ENCODE measurements around the gene KIRREL3. TPM values are rescaled to one million over a fixed set of nuclear protein-coding genes. Genes with fewer than 3 reads are reported as not detected.

KIRREL3 gene
- total and polyA plus RNA-seq, 4 donors, result 0.90 TPM; not detected in 3

GRCh38 chr11:126808836-126809235, 191.7 kb downstream of the KIRREL3 start:
- ATAC-seq (ENCODE audit: low FRiP score) (no peak), DNase-seq (no peak)
- Histone ChIP-seq H3K27ac (ENCODE audit: low read depth in 1 of 2, low read length in 2 of 2) (no peak overlapping the region), H3K4me1 (ENCODE audit: control insufficient read depth in 1 of 2, insufficient read depth in 2 of 2, low read length in 2 of 2) (no peaks in the 10 kb centered on the region), H3K27me3 (ENCODE audit: control insufficient read depth in 1 of 2, insufficient read depth in 2 of 2, low read length in 1 of 2) (no peaks in the 10 kb centered on the region), H3K36me3 (ENCODE audit: control insufficient read depth in 1 of 2, insufficient read depth in 2 of 2, low read length in 1 of 2) (no peaks in the 10 kb centered on the region), H3K9me3 (ENCODE audit: control insufficient read depth, low read length) (no peaks in the 10 kb centered on the region), H3K4me3 (ENCODE audit: low read length in 2 of 2) (no peak overlapping the region)
- WGBS, 2 donors, result 16% methylated on average over 2 of the region's 2 CpGs
- intact Hi-C loops (cut with DNase I), result no loop called here

- Histone ChIP-seq H3K4me1 (ENCODE audit: control insufficient read depth in 1 of 2, insufficient read depth in 2 of 2, low read length in 2 of 2) (no peaks in the 10 kb centered on the region), H3K4me3 (ENCODE audit: low read length in 2 of 2) (no peak overlapping the region), H3K36me3 (ENCODE audit: control insufficient read depth in 1 of 2, insufficient read depth in 2 of 2, low read length in 1 of 2) (no peaks in the 10 kb centered on the region), H3K27ac (ENCODE audit: low read depth in 1 of 2, low read length in 2 of 2) (no peak overlapping the region), H3K27me3 (ENCODE audit: control insufficient read depth in 1 of 2, insufficient read depth in 2 of 2, low read length in 1 of 2) (no peaks in the 10 kb centered on the region), H3K9me3 (ENCODE audit: control insufficient read depth, low read length) (no peaks in the 10 kb centered on the region)
- intact Hi-C loops (cut with DNase I), result no loop called here
- no peak for ATAC-seq (ENCODE audit: low FRiP score)
- DNase-seq, result no peak
- WGBS, 2 donors, result 23 to 46% methylated on average over 2 of the region's 2 CpGs
Measured at GRCh38 chr11:126808296-126808695, 192.3 kb downstream of the KIRREL3 start.

- Histone ChIP-seq H3K36me3 (ENCODE audit: control insufficient read depth in 1 of 2, insufficient read depth in 2 of 2, low read length in 1 of 2) (no peaks in the 10 kb centered on the region), H3K4me3 (ENCODE audit: low read length in 2 of 2) (no peak overlapping the region), H3K4me1 (ENCODE audit: control insufficient read depth in 1 of 2, insufficient read depth in 2 of 2, low read length in 2 of 2) (no peaks in the 10 kb centered on the region), H3K27ac (ENCODE audit: low read depth in 1 of 2, low read length in 2 of 2) (no peak overlapping the region), H3K27me3 (ENCODE audit: control insufficient read depth in 1 of 2, insufficient read depth in 2 of 2, low read length in 1 of 2) (no peaks in the 10 kb centered on the region), H3K9me3 (ENCODE audit: control insufficient read depth, low read length) (no peaks in the 10 kb centered on the region)
- intact Hi-C loops (cut with DNase I), result no loop called here
- DNase-seq (no peak), ATAC-seq (ENCODE audit: low FRiP score) (no peak)
- 78 to 87% methylated on average over 3 of the region's 3 CpGs for WGBS, 2 donors
Measured at GRCh38 chr11:126805870-126806269, 194.7 kb downstream of the KIRREL3 start.

DNA sequence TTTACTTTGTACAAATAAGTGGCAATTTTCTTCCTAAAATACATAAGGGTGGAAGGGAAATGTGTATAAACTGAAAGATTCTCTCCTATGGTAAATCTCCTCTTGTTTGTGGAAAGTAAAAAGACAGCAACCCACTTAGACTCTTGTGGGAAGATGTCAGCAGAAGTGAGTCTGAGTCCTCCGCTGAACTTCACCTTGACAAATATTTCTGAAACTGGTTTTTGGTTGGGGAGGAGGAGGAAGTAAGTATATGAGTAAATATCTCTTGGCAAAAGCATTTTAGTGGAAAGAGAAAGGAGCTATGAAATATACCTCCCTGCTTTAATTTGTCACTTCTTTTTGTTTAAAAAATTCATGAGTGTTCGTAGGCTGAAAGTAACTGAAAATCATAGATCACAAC, 196.2 kb downstream of the KIRREL3 start:
- intact Hi-C loops (cut with DNase I), result no loop called here
- DNase-seq, result no peak
- 59 to 68% methylated on average over 2 of the region's 2 CpGs for WGBS, 2 donors
- H3K4me1 ChIP-seq (ENCODE audit: control insufficient read depth in 1 of 2, insufficient read depth in 2 of 2, low read length in 2 of 2), result no peaks in the 10 kb centered on the region
- H3K27ac ChIP-seq (ENCODE audit: low read depth in 1 of 2, low read length in 2 of 2), result no peak overlapping the region
- H3K4me3 ChIP-seq (ENCODE audit: low read length in 2 of 2), result no peak overlapping the region
- H3K36me3 ChIP-seq (ENCODE audit: control insufficient read depth in 1 of 2, insufficient read depth in 2 of 2, low read length in 1 of 2), result no peaks in the 10 kb centered on the region
- H3K9me3 ChIP-seq (ENCODE audit: control insufficient read depth, low read length), result no peaks in the 10 kb centered on the region
- no peaks in the 10 kb centered on the region for H3K27me3 ChIP-seq (ENCODE audit: control insufficient read depth in 1 of 2, insufficient read depth in 2 of 2, low read length in 1 of 2)
- ATAC-seq (ENCODE audit: low FRiP score), result no peak

DNA sequence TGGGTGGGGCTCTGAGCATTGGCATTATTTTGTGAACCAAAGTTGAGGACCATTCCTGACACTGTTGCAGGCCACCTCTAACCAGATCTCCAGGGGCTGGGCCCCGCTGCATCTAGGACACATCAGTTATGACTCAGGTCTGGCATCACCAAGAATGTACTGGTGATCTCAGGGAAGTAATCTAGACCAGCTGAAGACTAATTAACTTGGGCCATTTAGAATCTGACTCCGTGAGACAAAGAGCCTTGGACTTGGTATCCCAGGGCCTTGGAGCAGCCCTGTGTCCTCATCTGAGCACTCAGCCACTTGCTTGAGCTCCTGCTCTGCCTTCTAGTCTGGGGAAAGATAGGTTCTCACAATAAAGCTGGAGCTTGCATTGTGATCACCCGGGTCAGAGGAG, 200.6 kb downstream of the KIRREL3 start:
- 60 to 71% methylated on average over 3 of the region's 3 CpGs for WGBS, 2 donors
- Histone ChIP-seq H3K9me3 (ENCODE audit: control insufficient read depth, low read length) (no peaks in the 10 kb centered on the region), H3K27me3 (ENCODE audit: control insufficient read depth in 1 of 2, insufficient read depth in 2 of 2, low read length in 1 of 2) (no peaks in the 10 kb centered on the region), H3K4me3 (ENCODE audit: low read length in 2 of 2) (no peak overlapping the region), H3K27ac (ENCODE audit: low read depth in 1 of 2, low read length in 2 of 2) (no peak overlapping the region), H3K36me3 (ENCODE audit: control insufficient read depth in 1 of 2, insufficient read depth in 2 of 2, low read length in 1 of 2) (no peaks in the 10 kb centered on the region), H3K4me1 (ENCODE audit: control insufficient read depth in 1 of 2, insufficient read depth in 2 of 2, low read length in 2 of 2) (no peaks in the 10 kb centered on the region)
- ATAC-seq (ENCODE audit: low FRiP score), result no peak
- no peak for DNase-seq
- intact Hi-C loops (cut with DNase I), result no loop called here

GRCh38 chr11:126797457-126798169, 203.0 kb downstream of the KIRREL3 start:
- DNase-seq (no peak), ATAC-seq (ENCODE audit: low FRiP score) (no peak)
- H3K4me3 ChIP-seq (ENCODE audit: low read length in 2 of 2), result no peak overlapping the region
- H3K36me3 ChIP-seq (ENCODE audit: control insufficient read depth in 1 of 2, insufficient read depth in 2 of 2, low read length in 1 of 2), result no peaks in the 10 kb centered on the region
- intact Hi-C loops (cut with DNase I), result no loop called here
- no peaks in the 10 kb centered on the region for H3K27me3 ChIP-seq (ENCODE audit: control insufficient read depth in 1 of 2, insufficient read depth in 2 of 2, low read length in 1 of 2)
- no peak overlapping the region for H3K27ac ChIP-seq (ENCODE audit: low read depth in 1 of 2, low read length in 2 of 2)
- H3K4me1 ChIP-seq (ENCODE audit: control insufficient read depth in 1 of 2, insufficient read depth in 2 of 2, low read length in 2 of 2), result no peaks in the 10 kb centered on the region
- 66 to 69% methylated on average over 5 of the region's 5 CpGs for WGBS, 2 donors
- no peaks in the 10 kb centered on the region for H3K9me3 ChIP-seq (ENCODE audit: control insufficient read depth, low read length)

DNA sequence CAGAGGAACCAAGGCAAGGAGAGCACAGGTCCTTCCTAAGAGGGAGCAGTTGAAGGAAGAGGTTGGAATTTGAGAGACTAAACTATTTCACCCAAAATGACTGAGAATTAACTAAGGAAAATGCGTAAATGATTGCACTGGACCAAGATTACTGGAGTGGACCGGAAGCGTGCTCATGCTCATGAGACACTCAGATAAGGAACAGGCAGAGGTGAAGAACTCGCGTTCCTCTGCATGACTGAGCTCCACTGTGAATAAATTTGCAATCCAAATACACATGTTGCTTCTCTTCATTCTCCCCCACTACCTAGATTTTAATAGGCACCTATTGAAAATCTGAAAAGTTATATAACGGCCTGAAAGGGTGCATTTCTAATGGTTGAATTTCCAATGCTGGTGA, 207.0 kb downstream of the KIRREL3 start:
- Histone ChIP-seq H3K27me3 (ENCODE audit: control insufficient read depth in 1 of 2, insufficient read depth in 2 of 2, low read length in 1 of 2) (no peaks in the 10 kb centered on the region), H3K4me1 (ENCODE audit: control insufficient read depth in 1 of 2, insufficient read depth in 2 of 2, low read length in 2 of 2) (no peaks in the 10 kb centered on the region), H3K9me3 (ENCODE audit: control insufficient read depth, low read length) (peaks cover 8% of the 10 kb centered on the region), H3K4me3 (ENCODE audit: low read length in 2 of 2) (no peak overlapping the region), H3K36me3 (ENCODE audit: control insufficient read depth in 1 of 2, insufficient read depth in 2 of 2, low read length in 1 of 2) (no peaks in the 10 kb centered on the region), H3K27ac (ENCODE audit: low read depth in 1 of 2, low read length in 2 of 2) (no peak overlapping the region)
- intact Hi-C loops (cut with DNase I), result no loop called here
- no peak for DNase-seq
- ATAC-seq (ENCODE audit: low FRiP score), result no peak
- WGBS, 2 donors, result 73 to 75% methylated on average over 6 of the region's 6 CpGs

GRCh38 chr11:126791991-126792390, 208.6 kb downstream of the KIRREL3 start:
- intact Hi-C loops (cut with DNase I), result no loop called here

GRCh38 chr11:126791446-126791845, 209.1 kb downstream of the KIRREL3 start:
- ATAC-seq (ENCODE audit: low FRiP score), result no peak
- peaks cover 9% of the 10 kb centered on the region for H3K9me3 ChIP-seq (ENCODE audit: control insufficient read depth, low read length)
- 50 to 52% methylated on average over 3 of the region's 3 CpGs for WGBS, 2 donors
- H3K4me1 ChIP-seq (ENCODE audit: control insufficient read depth in 1 of 2, insufficient read depth in 2 of 2, low read length in 2 of 2), result no peaks in the 10 kb centered on the region
- no peak overlapping the region for H3K4me3 ChIP-seq (ENCODE audit: low read length in 2 of 2)
- intact Hi-C loops (cut with DNase I), result no loop called here
- no peak overlapping the region for H3K27ac ChIP-seq (ENCODE audit: low read depth in 1 of 2, low read length in 2 of 2)
- no peaks in the 10 kb centered on the region for H3K36me3 ChIP-seq (ENCODE audit: control insufficient read depth in 1 of 2, insufficient read depth in 2 of 2, low read length in 1 of 2)
- H3K27me3 ChIP-seq (ENCODE audit: control insufficient read depth in 1 of 2, insufficient read depth in 2 of 2, low read length in 1 of 2), result no peaks in the 10 kb centered on the region
- no peak for DNase-seq

More at GRCh38 chr11:126791991-126792390, 208.6 kb downstream of the KIRREL3 start:
- no peak for DNase-seq
- Histone ChIP-seq H3K9me3 (ENCODE audit: control insufficient read depth, low read length) (peaks cover 8% of the 10 kb centered on the region), H3K27me3 (ENCODE audit: control insufficient read depth in 1 of 2, insufficient read depth in 2 of 2, low read length in 1 of 2) (no peaks in the 10 kb centered on the region), H3K4me3 (ENCODE audit: low read length in 2 of 2) (no peak overlapping the region), H3K36me3 (ENCODE audit: control insufficient read depth in 1 of 2, insufficient read depth in 2 of 2, low read length in 1 of 2) (no peaks in the 10 kb centered on the region), H3K4me1 (ENCODE audit: control insufficient read depth in 1 of 2, insufficient read depth in 2 of 2, low read length in 2 of 2) (no peaks in the 10 kb centered on the region), H3K27ac (ENCODE audit: low read depth in 1 of 2, low read length in 2 of 2) (no peak overlapping the region)
- ATAC-seq (ENCODE audit: low FRiP score), result no peak
- 71 to 79% methylated on average over 7 of the region's 7 CpGs for WGBS, 2 donors
